ENCODE data around the gene MAPKAPK3. TPM values are rescaled to one million over a fixed set of nuclear protein-coding genes. Genes with fewer than 3 reads are reported as not detected.

The MAPKAPK3 gene
- total and polyA plus RNA-seq, 2 of the 4 experiments (the other 2 are of a cell fraction) = 38.3 to 57.2 TPM

- Histone ChIP-seq H3K4ac (ENCODE audit: low read depth, low read length) (no peak overlapping the region), H2BK15ac (ENCODE audit: low read depth, low read length) (no peak overlapping the region), H3K9me3 (ENCODE audit: control insufficient read depth, insufficient read depth, low read length) (no peaks in the 10 kb centered on the region), H4K20me1 (ENCODE audit: insufficient read depth, low read length) (peaks cover 4% of the 10 kb centered on the region; the same call in 1 of the 2 replicates), H3K79me1 (ENCODE audit: low read depth in 1 of 2, low read length in 2 of 2) (peaks cover 0 to 7% of the 10 kb centered on the region in 2 experiments; a peak in 2 of 4 replicates), H2BK120ac (ENCODE audit: low read depth, low read length) (no peak overlapping the region), H3K9ac (ENCODE audit: low read depth, low read length) (no peak overlapping the region), H3K18ac (ENCODE audit: low read depth, low read length) (no peak overlapping the region), H3K14ac (replicated peaks; ENCODE audit: low read depth, low read length) (no peak overlapping the region), H2BK20ac (ENCODE audit: low read depth, low read length) (no peak overlapping the region), H3K36me3 (ENCODE audit: control insufficient read depth, insufficient read depth, low read length) (no peaks in the 10 kb centered on the region), H3K27ac (ENCODE audit: insufficient read depth, low read length) (no peak overlapping the region), H3K4me3 (ENCODE audit: insufficient read depth, low read depth, low read length) (no peak overlapping the region), H3K56ac (ENCODE audit: extremely low read depth, insufficient read depth, low read length) (no peak overlapping the region), H3K4me1 (ENCODE audit: control insufficient read depth, insufficient read depth, low read length) (peaks cover 2% of the 10 kb centered on the region), H3K4me2 (ENCODE audit: low read depth, low read length) (no peak overlapping the region), H2BK5ac (ENCODE audit: low read depth, low read length, poor library complexity, severe bottlenecking) (no peak overlapping the region), H4K5ac (ENCODE audit: low read depth, low read length) (no peak overlapping the region), H2AFZ (replicated peaks; ENCODE audit: low read length, poor library complexity) (no peak overlapping the region), H4K91ac (ENCODE audit: insufficient read depth, low read depth, low read length) (no peak overlapping the region), H2AK9ac (replicated peaks; ENCODE audit: low read depth, low read length, poor library complexity) (no peak overlapping the region), H3K27me3 (ENCODE audit: control insufficient read depth, insufficient read depth, low read length) (no peaks in the 10 kb centered on the region), H3K9me1 (ENCODE audit: insufficient read depth, low read length) (peaks cover 18% of the 10 kb centered on the region), H2AK5ac (ENCODE audit: low read depth, low read length) (no peak overlapping the region), H4K8ac (ENCODE audit: low read depth in 2 of 2, low read length in 2 of 2) (no peak overlapping the region), H3K23ac (ENCODE audit: low read depth, low read length) (no peak overlapping the region)
- dilution Hi-C loops (cut with HindIII; ENCODE audit: low sequenced_read_pairs, unreplicated experiment) (no loop called here), in situ Hi-C loops (cut with MboI; ENCODE audit: low sequenced_read_pairs) (no loop called here), intact Hi-C loops (cut with micrococcal nuclease) (no loop called here)
- BruUV-seq (replicated peaks) = no TSS peak
- WGBS, 2 experiments (ENCODE audit: extremely low coverage in 2 of 2, insufficient read length in 1 of 2) = no CpG with 5 or more reads among the region's 5 CpGs
- TF ChIP-seq USF2 (IDR thresholded peaks at IDR 0.05; ENCODE audit: low read depth, low read length) (no peak), MAFK (IDR thresholded peaks at IDR 0.05; ENCODE audit: low read depth, low read length) (no peak), NFE2L2 (IDR thresholded peaks at IDR 0.05; ENCODE audit: low read depth, low read length) (no peak), MXI1 (IDR thresholded peaks at IDR 0.05; ENCODE audit: borderline replicate concordance, low read depth, low read length) (no peak), CHD1 (IDR thresholded peaks at IDR 0.05; ENCODE audit: low read depth, low read length) (no peak), FOS (IDR thresholded peaks at IDR 0.05; ENCODE audit: low read depth, low read length) (no peak), MAZ (IDR thresholded peaks at IDR 0.05; ENCODE audit: borderline replicate concordance, low read depth, low read length) (no peak), RAD21 (IDR thresholded peaks at IDR 0.05; ENCODE audit: low read length) (no peak), CEBPB (IDR thresholded peaks at IDR 0.05; ENCODE audit: low read depth, low read length) (no peak), SMC3 (IDR thresholded peaks at IDR 0.05; ENCODE audit: low read depth, low read length) (no peak), BHLHE40 (IDR thresholded peaks at IDR 0.05; ENCODE audit: low read depth, low read length) (no peak), POLR2A (IDR thresholded peaks at IDR 0.05; ENCODE audit: low read depth, low read length) (no peak), RCOR1 (IDR thresholded peaks at IDR 0.05; ENCODE audit: insufficient replicate concordance, low read length) (no peak), RFX5 (IDR thresholded peaks at IDR 0.05; ENCODE audit: low read depth, low read length) (no peak)
- TF ChIP-seq, protein P1, sequence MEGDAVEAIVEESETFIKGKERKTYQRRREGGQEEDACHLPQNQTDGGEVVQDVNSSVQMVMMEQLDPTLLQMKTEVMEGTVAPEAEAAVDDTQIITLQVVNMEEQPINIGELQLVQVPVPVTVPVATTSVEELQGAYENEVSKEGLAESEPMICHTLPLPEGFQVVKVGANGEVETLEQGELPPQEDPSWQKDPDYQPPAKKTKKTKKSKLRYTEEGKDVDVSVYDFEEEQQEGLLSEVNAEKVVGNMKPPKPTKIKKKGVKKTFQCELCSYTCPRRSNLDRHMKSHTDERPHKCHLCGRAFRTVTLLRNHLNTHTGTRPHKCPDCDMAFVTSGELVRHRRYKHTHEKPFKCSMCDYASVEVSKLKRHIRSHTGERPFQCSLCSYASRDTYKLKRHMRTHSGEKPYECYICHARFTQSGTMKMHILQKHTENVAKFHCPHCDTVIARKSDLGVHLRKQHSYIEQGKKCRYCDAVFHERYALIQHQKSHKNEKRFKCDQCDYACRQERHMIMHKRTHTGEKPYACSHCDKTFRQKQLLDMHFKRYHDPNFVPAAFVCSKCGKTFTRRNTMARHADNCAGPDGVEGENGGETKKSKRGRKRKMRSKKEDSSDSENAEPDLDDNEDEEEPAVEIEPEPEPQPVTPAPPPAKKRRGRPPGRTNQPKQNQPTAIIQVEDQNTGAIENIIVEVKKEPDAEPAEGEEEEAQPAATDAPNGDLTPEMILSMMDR (conservative IDR thresholded peaks at IDR 0.05; ENCODE audit: low read depth, low read length) = no peak
- TF ChIP-seq, protein P2, sequence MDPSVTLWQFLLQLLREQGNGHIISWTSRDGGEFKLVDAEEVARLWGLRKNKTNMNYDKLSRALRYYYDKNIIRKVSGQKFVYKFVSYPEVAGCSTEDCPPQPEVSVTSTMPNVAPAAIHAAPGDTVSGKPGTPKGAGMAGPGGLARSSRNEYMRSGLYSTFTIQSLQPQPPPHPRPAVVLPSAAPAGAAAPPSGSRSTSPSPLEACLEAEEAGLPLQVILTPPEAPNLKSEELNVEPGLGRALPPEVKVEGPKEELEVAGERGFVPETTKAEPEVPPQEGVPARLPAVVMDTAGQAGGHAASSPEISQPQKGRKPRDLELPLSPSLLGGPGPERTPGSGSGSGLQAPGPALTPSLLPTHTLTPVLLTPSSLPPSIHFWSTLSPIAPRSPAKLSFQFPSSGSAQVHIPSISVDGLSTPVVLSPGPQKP (IDR thresholded peaks at IDR 0.05; ENCODE audit: borderline replicate concordance, low read depth, low read length) = no peak
- ATAC-seq (ENCODE audit: low read depth) (no peak), DNase-seq (no peak)
- CTCF ChIA-PET = no interaction called here
- POLR2A ChIA-PET (ENCODE audit: unreplicated experiment) = no interaction called here
Observed at GRCh38 chr3:50632450-50632849, 15.5 kb downstream of the MAPKAPK3 start.

Measured in IMR-90 (cell line).